Effector memory CD4-positive, alpha-beta T cell (primary cell): ENCODE data around the gene ACTN1.

ENCODE experiments used
- DNase-seq, 3 donors: peaks; one replicate each; pipeline ENCODE4 v3.0.0-alpha.2; 2020
- H3K27ac ChIP-seq: 2 replicates; pipeline ENCODE4 v1.7.0; 2013; ENCODE audit warnings: mild to moderate bottlenecking, low read length, moderate library complexity; ENCODE audit not compliant: insufficient read depth, poor library complexity, severe bottlenecking
- H3K27me3 ChIP-seq: replicated peaks from 2 replicates; pipeline ENCODE4 v1.7.0; 2013; ENCODE audit warnings: mild to moderate bottlenecking, low read length; ENCODE audit not compliant: insufficient read depth, control insufficient read depth, poor library complexity, severe bottlenecking
- H3K36me3 ChIP-seq: 2 replicates; pipeline ENCODE4 v1.7.0; 2013; ENCODE audit warnings: mild to moderate bottlenecking, low read length, moderate library complexity; ENCODE audit not compliant: control insufficient read depth, insufficient read depth
- H3K4me1 ChIP-seq: 2 replicates; pipeline ENCODE4 v1.7.0; 2013; ENCODE audit warnings: low read length, mild to moderate bottlenecking; ENCODE audit not compliant: control insufficient read depth, insufficient read depth, poor library complexity, severe bottlenecking
- H3K4me3 ChIP-seq: 2 replicates; pipeline ENCODE4 v1.7.0; 2013; ENCODE audit warnings: low read length, low read depth, mild to moderate bottlenecking; ENCODE audit not compliant: insufficient read depth, poor library complexity, severe bottlenecking
- H3K9me3 ChIP-seq: 2 replicates; pipeline ENCODE4 v1.7.0; 2013; ENCODE audit warnings: mild to moderate bottlenecking, low read length, moderate library complexity; ENCODE audit not compliant: control insufficient read depth

ACTN1 gene

GRCh38 chr14:68962681-68963080, 16.4 kb downstream of the ACTN1 start:
- Histone ChIP-seq H3K36me3 (peaks cover under 1% of the 10 kb centered on the region), H3K4me1 (peaks cover 21% of the 10 kb centered on the region), H3K4me3 (no peak overlapping the region), H3K27me3 (no peaks in the 10 kb centered on the region), H3K9me3 (no peaks in the 10 kb centered on the region), H3K27ac (no peak overlapping the region)
- DNase-seq, result no peak

- peaks cover 14% of the 10 kb centered on the region for H3K4me1 ChIP-seq
- no peak for DNase-seq
- no peak overlapping the region for H3K27ac ChIP-seq
- no peak overlapping the region for H3K4me3 ChIP-seq
- no peaks in the 10 kb centered on the region for H3K27me3 ChIP-seq
- H3K36me3 ChIP-seq, result peaks cover 5% of the 10 kb centered on the region
- no peaks in the 10 kb centered on the region for H3K9me3 ChIP-seq
These were observed 17.1 kb downstream of the ACTN1 start for GRCh38 chr14:68961781-68962584.

- H3K4me1 ChIP-seq, result peaks cover 14% of the 10 kb centered on the region
- no peak for DNase-seq
- no peak overlapping the region for H3K27ac ChIP-seq
- no peaks in the 10 kb centered on the region for H3K27me3 ChIP-seq
- no peaks in the 10 kb centered on the region for H3K9me3 ChIP-seq
- peaks cover 5% of the 10 kb centered on the region for H3K36me3 ChIP-seq
- H3K4me3 ChIP-seq, result no peak overlapping the region
These were observed 17.7 kb downstream of the ACTN1 start for GRCh38 chr14:68961361-68961760.

GRCh38 chr14:68960123-68960522, 19.0 kb downstream of the ACTN1 start:
- Histone ChIP-seq H3K9me3 (no peaks in the 10 kb centered on the region), H3K27ac (no peak overlapping the region), H3K27me3 (no peaks in the 10 kb centered on the region), H3K4me1 (peaks cover 9% of the 10 kb centered on the region), H3K4me3 (no peak overlapping the region), H3K36me3 (peaks cover 5% of the 10 kb centered on the region)
- DNase-seq, result no peak

DNA sequence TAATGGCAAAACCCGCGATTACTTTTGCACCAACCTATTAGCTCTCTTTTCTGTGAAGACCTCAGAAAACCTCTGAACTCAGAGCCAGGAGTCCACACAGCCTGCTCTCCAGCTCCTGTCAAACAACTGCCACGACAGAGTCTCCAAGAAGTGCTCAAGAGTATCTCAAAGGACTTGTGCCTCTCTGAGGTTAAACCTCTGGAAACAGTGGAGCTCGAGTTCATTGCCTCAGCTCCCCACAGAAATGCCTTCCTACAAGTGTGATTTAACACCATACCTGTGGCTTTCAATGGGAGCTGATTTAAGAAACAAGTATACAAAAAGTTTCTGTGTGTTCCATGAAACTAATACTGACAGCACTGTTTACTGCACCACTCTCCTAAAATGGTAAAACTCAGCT, 20.1 kb downstream of the ACTN1 start:
- H3K4me1 ChIP-seq, result peaks cover 5% of the 10 kb centered on the region
- peaks cover 5% of the 10 kb centered on the region for H3K36me3 ChIP-seq
- H3K27ac ChIP-seq, result no peak overlapping the region
- no peak overlapping the region for H3K4me3 ChIP-seq
- DNase-seq, result no peak
- H3K9me3 ChIP-seq, result no peaks in the 10 kb centered on the region
- H3K27me3 ChIP-seq, result no peaks in the 10 kb centered on the region

- peaks cover 5% of the 10 kb centered on the region for H3K36me3 ChIP-seq
- peaks cover 2% of the 10 kb centered on the region for H3K4me1 ChIP-seq
- no peak overlapping the region for H3K4me3 ChIP-seq
- DNase-seq, result no peak
- no peak overlapping the region for H3K27ac ChIP-seq
- no peaks in the 10 kb centered on the region for H3K9me3 ChIP-seq
- H3K27me3 ChIP-seq, result no peaks in the 10 kb centered on the region
These were observed 20.5 kb downstream of the ACTN1 start for GRCh38 chr14:68958553-68958952.

GRCh38 chr14:68957775-68958174, 21.3 kb downstream of the ACTN1 start:
- Histone ChIP-seq H3K9me3 (no peaks in the 10 kb centered on the region), H3K4me3 (no peak overlapping the region), H3K27me3 (no peaks in the 10 kb centered on the region), H3K27ac (no peak overlapping the region), H3K36me3 (peaks cover 5% of the 10 kb centered on the region), H3K4me1 (peaks cover 2% of the 10 kb centered on the region)
- no peak for DNase-seq

DNA sequence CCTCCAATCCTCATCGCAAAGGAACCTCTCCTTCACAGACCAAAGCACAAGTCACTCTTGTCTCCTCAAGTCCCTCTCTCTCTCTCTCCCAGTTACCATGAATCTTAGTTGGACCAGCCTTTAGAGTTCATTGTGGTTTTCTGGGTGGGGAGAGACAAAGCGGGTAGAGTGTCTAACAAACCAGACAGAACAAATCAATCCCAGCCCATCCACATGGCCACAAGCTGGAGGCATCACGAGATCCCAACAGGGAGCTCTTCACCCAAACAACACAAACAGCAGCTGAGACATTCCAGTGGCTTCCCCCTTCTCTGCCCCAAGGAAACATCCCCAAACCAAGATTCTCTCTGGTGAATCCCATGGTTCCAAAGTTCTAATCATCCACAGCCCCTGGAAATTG, 22.4 kb downstream of the ACTN1 start:
- peaks cover 2% of the 10 kb centered on the region for H3K4me1 ChIP-seq
- H3K4me3 ChIP-seq, result no peak overlapping the region
- H3K9me3 ChIP-seq, result no peaks in the 10 kb centered on the region
- H3K36me3 ChIP-seq, result peaks cover 5% of the 10 kb centered on the region
- H3K27ac ChIP-seq, result no peak overlapping the region
- H3K27me3 ChIP-seq, result no peaks in the 10 kb centered on the region
- DNase-seq, result no peak

DNA sequence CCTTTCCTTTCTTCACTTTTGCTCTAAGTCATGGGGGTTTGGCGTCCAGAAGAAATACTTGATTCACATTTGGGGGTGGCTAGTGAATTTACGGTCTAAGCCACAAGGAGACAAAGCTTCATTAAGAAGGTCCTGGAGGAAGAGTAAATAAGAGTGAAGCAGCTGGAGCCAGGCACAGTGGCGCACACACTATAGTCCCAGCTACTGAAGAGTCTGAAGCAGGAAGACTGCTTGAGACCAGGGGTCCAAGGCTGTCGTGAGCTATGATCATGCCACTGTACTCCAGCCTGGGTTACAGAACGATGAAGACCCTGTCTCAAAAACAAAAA, 23.3 kb downstream of the ACTN1 start:
- no peak overlapping the region for H3K27ac ChIP-seq
- peaks cover 5% of the 10 kb centered on the region for H3K36me3 ChIP-seq
- DNase-seq, result no peak
- H3K4me3 ChIP-seq, result no peak overlapping the region
- no peaks in the 10 kb centered on the region for H3K9me3 ChIP-seq
- H3K27me3 ChIP-seq, result no peaks in the 10 kb centered on the region
- H3K4me1 ChIP-seq, result peaks cover 2% of the 10 kb centered on the region

DNA sequence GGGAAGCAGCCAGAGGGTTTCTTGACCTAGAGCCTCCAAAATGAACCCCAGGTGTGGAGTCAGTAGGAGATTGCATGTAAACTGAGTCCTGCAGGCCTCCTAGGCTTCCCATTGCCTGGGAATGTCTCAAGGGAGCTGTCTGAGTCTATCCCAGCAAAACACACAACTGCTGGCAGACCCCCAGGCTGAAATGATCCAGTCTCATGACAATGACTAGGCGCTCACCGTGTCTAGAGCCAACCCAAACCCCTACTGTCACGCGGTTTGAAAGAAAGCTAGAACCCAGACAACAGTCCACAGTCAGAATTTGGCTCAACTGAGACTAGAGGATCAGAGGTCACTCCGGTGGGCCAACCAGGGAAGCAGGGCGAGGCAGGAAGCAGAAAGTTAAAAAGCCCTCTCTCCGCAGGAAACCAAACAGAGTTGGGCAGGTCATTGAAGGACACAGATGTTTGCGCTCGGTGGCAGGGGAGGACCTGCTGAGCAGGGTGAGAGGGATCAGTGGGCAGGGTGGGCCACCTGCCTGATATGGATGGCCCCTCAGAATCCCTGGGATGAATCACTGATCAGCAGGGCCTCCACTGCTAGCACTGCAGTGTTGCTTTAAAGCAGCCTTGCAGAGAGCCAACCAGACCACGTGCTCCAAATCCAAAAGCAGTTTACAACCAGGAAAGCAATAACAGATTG, 23.8 kb downstream of the ACTN1 start:
- Histone ChIP-seq H3K27ac (no peak overlapping the region), H3K4me1 (peaks cover 2% of the 10 kb centered on the region)

More for the DNA sequence above, 23.8 kb downstream of the ACTN1 start:
- Histone ChIP-seq H3K36me3 (peaks cover 5% of the 10 kb centered on the region), H3K27me3 (no peaks in the 10 kb centered on the region), H3K4me3 (no peak overlapping the region), H3K9me3 (no peaks in the 10 kb centered on the region)
- no peak for DNase-seq
